WTC11 (cell line): Measurements from ENCODE around the gene RHBDD1. TPM values are rescaled to one million over a fixed set of nuclear protein-coding genes. Genes with fewer than 3 reads are reported as not detected.

Experiments used
- ATAC-seq: fragments of 200-7000 bp; cut with Tn5 transposase; 2 replicates; pipeline ENCODE4 v1.10.0; 2021; ENCODE audit warnings: mild to moderate bottlenecking, moderate library complexity
- Bru-seq: library from RNA; stranded (reverse); fragments of 400-500 nt; gene quantifications from one replicate; lab custom pipeline; 2021; lab: Mats Ljungman, UMichigan
- CTCF ChIA-PET: fragments of 300-600 bp; sonication (Branson Sonifier 250); formaldehyde crosslinking; loops from one replicate; lab custom pipeline; 2021; ENCODE audit warnings: antibody characterized with exemption; lab: Charles Lee
- POLR2A ChIA-PET: fragments of 350-600 bp; sonication (Branson Sonifier 250); formaldehyde crosslinking; loops from one replicate; lab custom pipeline; 2021; ENCODE audit warnings: antibody characterized with exemption; lab: Charles Lee
- DNase-seq: peaks from one replicate; pipeline ENCODE4 v3.0.0; 2021; ENCODE audit warnings: low spot score
- H3K27ac Mint-ChIP-seq: 2 replicates; pipeline ENCODE4 v1.8.0; 2021; ENCODE audit warnings: mixed read lengths
- H3K27me3 Mint-ChIP-seq: 2 replicates; pipeline ENCODE4 v1.8.0; 2021; ENCODE audit warnings: low read depth, mild to moderate bottlenecking, moderate library complexity, mixed read lengths
- H3K36me3 Mint-ChIP-seq: 2 replicates; pipeline ENCODE4 v1.8.0; 2021; ENCODE audit warnings: mixed read lengths
- H3K4me1 Mint-ChIP-seq: 2 replicates; pipeline ENCODE4 v1.8.0; 2022; ENCODE audit warnings: mixed read lengths
- H3K4me3 Mint-ChIP-seq: 2 replicates; pipeline ENCODE4 v1.8.0; 2021; ENCODE audit warnings: mild to moderate bottlenecking, moderate library complexity, mixed read lengths
- H3K9me3 Mint-ChIP-seq: 2 replicates; pipeline ENCODE4 v1.8.0; 2021; ENCODE audit warnings: mixed read lengths
- ARID4B ChIP-seq: sonication (generic); formaldehyde crosslinking; IDR thresholded peaks from 2 replicates; pipeline ENCODE4 v1.8.0; 2023; ENCODE audit warnings: missing genetic modification reagents, mild to moderate bottlenecking, borderline replicate concordance
- FOXJ3 ChIP-seq: sonication (generic); formaldehyde crosslinking; IDR thresholded peaks from 2 replicates; pipeline ENCODE4 v1.9.0; 2021; ENCODE audit warnings: missing genetic modification reagents, mild to moderate bottlenecking, borderline replicate concordance
- FOXP1 ChIP-seq: sonication (generic); formaldehyde crosslinking; IDR thresholded peaks from 2 replicates; pipeline ENCODE4 v1.8.0; 2022; ENCODE audit warnings: missing genetic modification reagents, mild to moderate bottlenecking, moderate library complexity, borderline replicate concordance
- JAZF1 ChIP-seq: fragments of 250-450 bp; sonication (Bioruptor Pico); IDR thresholded peaks from 2 replicates; pipeline ENCODE4 v1.9.0; 2021; ENCODE audit warnings: moderate library complexity, mild to moderate bottlenecking, inconsistent platforms
- JUN ChIP-seq: sonication (generic); formaldehyde crosslinking; IDR thresholded peaks from 2 replicates; pipeline ENCODE4 v1.8.0; 2023; ENCODE audit warnings: mild to moderate bottlenecking, missing genetic modification reagents
- OVOL2 ChIP-seq: fragments of 250-450 bp; sonication (Bioruptor Pico); IDR thresholded peaks from 2 replicates; pipeline ENCODE4 v1.9.0; 2021; ENCODE audit warnings: mild to moderate bottlenecking, borderline replicate concordance
- RORB ChIP-seq: fragments of 250-450 bp; sonication (Bioruptor Pico); IDR thresholded peaks from 2 replicates; pipeline ENCODE4 v1.9.0; 2021; ENCODE audit warnings: mild to moderate bottlenecking
- SMAD4 ChIP-seq: sonication (generic); formaldehyde crosslinking; IDR thresholded peaks from 2 replicates; pipeline ENCODE4 v1.8.0; 2022; ENCODE audit warnings: mild to moderate bottlenecking, missing genetic modification reagents
- TEAD1 ChIP-seq: sonication (generic); formaldehyde crosslinking; IDR thresholded peaks from 2 replicates; pipeline ENCODE4 v1.8.0; 2022; ENCODE audit warnings: mild to moderate bottlenecking, missing genetic modification reagents
- TEAD4 ChIP-seq: sonication (generic); formaldehyde crosslinking; IDR thresholded peaks from 2 replicates; pipeline ENCODE4 v1.8.0; 2022; ENCODE audit warnings: mild to moderate bottlenecking, missing genetic modification reagents
- ZBTB21 ChIP-seq: sonication (generic); formaldehyde crosslinking; IDR thresholded peaks from 2 replicates; pipeline ENCODE4 v1.8.1; 2023; ENCODE audit warnings: mild to moderate bottlenecking, missing genetic modification reagents, borderline replicate concordance
- ZNF121 ChIP-seq: sonication (generic); formaldehyde crosslinking; IDR thresholded peaks from 2 replicates; pipeline ENCODE4 v1.8.0; 2023; ENCODE audit warnings: missing genetic modification reagents
- ZNF263 ChIP-seq: sonication (generic); formaldehyde crosslinking; IDR thresholded peaks from 2 replicates; pipeline ENCODE4 v1.8.1; 2022; ENCODE audit warnings: low read depth, mild to moderate bottlenecking, moderate library complexity, missing genetic modification reagents
- ZNF423 ChIP-seq: fragments of 250-450 bp; sonication (Bioruptor Pico); IDR thresholded peaks from 2 replicates; pipeline ENCODE4 v2.1.2; 2022; ENCODE audit warnings: mild to moderate bottlenecking, moderate library complexity
- long read RNA-seq, 3 experiments: library from RNA in 1 of 3; library from capped mRNA in 1 of 3; library from polyadenylated mRNA in 1 of 3; unstranded in 2 of 3; stranded (forward) in 1 of 3; transcript quantifications; one replicate each; pipeline ENCODE4 v2.0.0, GENCODE V29; 2021
- total RNA-seq: library from RNA; stranded (reverse); gene quantifications from 3 replicates; pipeline ENCODE4 v1.2.3, GENCODE V29; 2021
- TF ChIP-seq, protein P1 (sequence below): fragments of 250-450 bp; sonication (Bioruptor Pico); IDR thresholded peaks from 2 replicates; pipeline ENCODE4 v1.9.0; 2021; ENCODE audit warnings: mild to moderate bottlenecking, borderline replicate concordance
- TF ChIP-seq, protein P2 (sequence below): sonication (generic); formaldehyde crosslinking; IDR thresholded peaks from 2 replicates; pipeline ENCODE4 v1.8.1; 2023; ENCODE audit warnings: mild to moderate bottlenecking, missing genetic modification reagents, moderate library complexity
- TF ChIP-seq, protein P3 (sequence below): fragments of 250-450 bp; sonication (Bioruptor Pico); IDR thresholded peaks from 2 replicates; pipeline ENCODE4 v1.9.0; 2021; ENCODE audit warnings: mild to moderate bottlenecking
- TF ChIP-seq, protein P4 (sequence below): sonication (generic); formaldehyde crosslinking; IDR thresholded peaks from 2 replicates; pipeline ENCODE4 v1.8.1; 2022; ENCODE audit warnings: low read depth, mild to moderate bottlenecking, moderate library complexity, missing genetic modification reagents, borderline replicate concordance

Gene RHBDD1, protein sequence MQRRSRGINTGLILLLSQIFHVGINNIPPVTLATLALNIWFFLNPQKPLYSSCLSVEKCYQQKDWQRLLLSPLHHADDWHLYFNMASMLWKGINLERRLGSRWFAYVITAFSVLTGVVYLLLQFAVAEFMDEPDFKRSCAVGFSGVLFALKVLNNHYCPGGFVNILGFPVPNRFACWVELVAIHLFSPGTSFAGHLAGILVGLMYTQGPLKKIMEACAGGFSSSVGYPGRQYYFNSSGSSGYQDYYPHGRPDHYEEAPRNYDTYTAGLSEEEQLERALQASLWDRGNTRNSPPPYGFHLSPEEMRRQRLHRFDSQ
- total RNA-seq (20.5 to 26.8 TPM (median 25.7 TPM) in 3 replicates), Bru-seq, nascent RNA (percentile 67 among the genes with signal in this experiment)
- long read RNA-seq, experiment 1, full-length matches to known transcripts, result 43 of 100 reads
- long read RNA-seq, experiment 1, partial matches to known transcripts, result 16 of 100 reads
- long read RNA-seq, experiment 1, other reads (novel, unspliced or antisense), result 41 of 100 reads
- long read RNA-seq, experiment 2, full-length matches to known transcripts, result 6 of 23 reads
- long read RNA-seq, experiment 2, partial matches to known transcripts, result 8 of 23 reads
- long read RNA-seq, experiment 2, other reads (novel, unspliced or antisense), result 9 of 23 reads
- long read RNA-seq, experiment 3, full-length matches to known transcripts, result 7 of 12 reads
- long read RNA-seq, experiment 3, partial matches to known transcripts, result 2 of 12 reads
- long read RNA-seq, experiment 3, other reads (novel, unspliced or antisense), result 3 of 12 reads

- DNase-seq (peak; percentile 85), ATAC-seq (peak; percentile 89)
- Mint-ChIP-seq H3K27me3 (peaks cover 11% of the 10 kb centered on the region), H3K4me1 (peaks cover 13% of the 10 kb centered on the region), H3K9me3 (no peaks in the 10 kb centered on the region), H3K27ac (peak within 1 kb of the TSS; percentile 89), H3K36me3 (peaks cover 3% of the 10 kb centered on the region), H3K4me3 (peak within 1 kb of the TSS; percentile 76)
- POLR2A ChIA-PET, result interaction anchor here (1.3 to 2.3 kb wide), 2 partner anchors 37 to 188 kb away, joined by 3 to 11 read pairs; partner anchors contain the start of gene IRS1
- CTCF ChIA-PET, result interaction anchor here (0.5 to 2.7 kb wide), 4 partner anchors 33 to 1168 kb away, joined by 3 to 9 read pairs (median 4); no protein-coding TSS in a partner anchor
- TF ChIP-seq, protein P1, sequence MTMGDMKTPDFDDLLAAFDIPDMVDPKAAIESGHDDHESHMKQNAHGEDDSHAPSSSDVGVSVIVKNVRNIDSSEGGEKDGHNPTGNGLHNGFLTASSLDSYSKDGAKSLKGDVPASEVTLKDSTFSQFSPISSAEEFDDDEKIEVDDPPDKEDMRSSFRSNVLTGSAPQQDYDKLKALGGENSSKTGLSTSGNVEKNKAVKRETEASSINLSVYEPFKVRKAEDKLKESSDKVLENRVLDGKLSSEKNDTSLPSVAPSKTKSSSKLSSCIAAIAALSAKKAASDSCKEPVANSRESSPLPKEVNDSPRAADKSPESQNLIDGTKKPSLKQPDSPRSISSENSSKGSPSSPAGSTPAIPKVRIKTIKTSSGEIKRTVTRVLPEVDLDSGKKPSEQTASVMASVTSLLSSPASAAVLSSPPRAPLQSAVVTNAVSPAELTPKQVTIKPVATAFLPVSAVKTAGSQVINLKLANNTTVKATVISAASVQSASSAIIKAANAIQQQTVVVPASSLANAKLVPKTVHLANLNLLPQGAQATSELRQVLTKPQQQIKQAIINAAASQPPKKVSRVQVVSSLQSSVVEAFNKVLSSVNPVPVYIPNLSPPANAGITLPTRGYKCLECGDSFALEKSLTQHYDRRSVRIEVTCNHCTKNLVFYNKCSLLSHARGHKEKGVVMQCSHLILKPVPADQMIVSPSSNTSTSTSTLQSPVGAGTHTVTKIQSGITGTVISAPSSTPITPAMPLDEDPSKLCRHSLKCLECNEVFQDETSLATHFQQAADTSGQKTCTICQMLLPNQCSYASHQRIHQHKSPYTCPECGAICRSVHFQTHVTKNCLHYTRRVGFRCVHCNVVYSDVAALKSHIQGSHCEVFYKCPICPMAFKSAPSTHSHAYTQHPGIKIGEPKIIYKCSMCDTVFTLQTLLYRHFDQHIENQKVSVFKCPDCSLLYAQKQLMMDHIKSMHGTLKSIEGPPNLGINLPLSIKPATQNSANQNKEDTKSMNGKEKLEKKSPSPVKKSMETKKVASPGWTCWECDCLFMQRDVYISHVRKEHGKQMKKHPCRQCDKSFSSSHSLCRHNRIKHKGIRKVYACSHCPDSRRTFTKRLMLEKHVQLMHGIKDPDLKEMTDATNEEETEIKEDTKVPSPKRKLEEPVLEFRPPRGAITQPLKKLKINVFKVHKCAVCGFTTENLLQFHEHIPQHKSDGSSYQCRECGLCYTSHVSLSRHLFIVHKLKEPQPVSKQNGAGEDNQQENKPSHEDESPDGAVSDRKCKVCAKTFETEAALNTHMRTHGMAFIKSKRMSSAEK (CRISPR knock-in tag), result peak; percentile 72; the same call in 1 of the 2 replicates
- peak; percentile 95 for TF ChIP-seq FOXJ3 (CRISPR knock-in tag)
- TF ChIP-seq JAZF1, result no peak
- peak; percentile 35; the same call in 1 of the 2 replicates for TF ChIP-seq ZNF121 (CRISPR knock-in tag)
- TF ChIP-seq ZNF263 (CRISPR knock-in tag), result peak; percentile 55; the same call in 1 of the 2 replicates
- peak; percentile 96 for TF ChIP-seq JUN (CRISPR knock-in tag)
- no peak for TF ChIP-seq ZNF423 (CRISPR knock-in tag)
- no peak for TF ChIP-seq OVOL2 (CRISPR knock-in tag)
- TF ChIP-seq, protein P2, sequence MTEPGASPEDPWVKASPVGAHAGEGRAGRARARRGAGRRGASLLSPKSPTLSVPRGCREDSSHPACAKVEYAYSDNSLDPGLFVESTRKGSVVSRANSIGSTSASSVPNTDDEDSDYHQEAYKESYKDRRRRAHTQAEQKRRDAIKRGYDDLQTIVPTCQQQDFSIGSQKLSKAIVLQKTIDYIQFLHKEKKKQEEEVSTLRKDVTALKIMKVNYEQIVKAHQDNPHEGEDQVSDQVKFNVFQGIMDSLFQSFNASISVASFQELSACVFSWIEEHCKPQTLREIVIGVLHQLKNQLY (CRISPR knock-in tag), result 0 out of 2 replicates have a peak, but pooled peaks have one; percentile 88
- TF ChIP-seq RORB (CRISPR knock-in tag), result no peak
- peak; percentile 96 for TF ChIP-seq TEAD4 (CRISPR knock-in tag)
- peak; percentile 98 for TF ChIP-seq ZBTB21 (CRISPR knock-in tag)
- peak; percentile 99 for TF ChIP-seq FOXP1
- peak; percentile 100 for TF ChIP-seq TEAD1 (CRISPR knock-in tag)
- peak; percentile 95 for TF ChIP-seq SMAD4 (CRISPR knock-in tag)
- TF ChIP-seq, protein P3, sequence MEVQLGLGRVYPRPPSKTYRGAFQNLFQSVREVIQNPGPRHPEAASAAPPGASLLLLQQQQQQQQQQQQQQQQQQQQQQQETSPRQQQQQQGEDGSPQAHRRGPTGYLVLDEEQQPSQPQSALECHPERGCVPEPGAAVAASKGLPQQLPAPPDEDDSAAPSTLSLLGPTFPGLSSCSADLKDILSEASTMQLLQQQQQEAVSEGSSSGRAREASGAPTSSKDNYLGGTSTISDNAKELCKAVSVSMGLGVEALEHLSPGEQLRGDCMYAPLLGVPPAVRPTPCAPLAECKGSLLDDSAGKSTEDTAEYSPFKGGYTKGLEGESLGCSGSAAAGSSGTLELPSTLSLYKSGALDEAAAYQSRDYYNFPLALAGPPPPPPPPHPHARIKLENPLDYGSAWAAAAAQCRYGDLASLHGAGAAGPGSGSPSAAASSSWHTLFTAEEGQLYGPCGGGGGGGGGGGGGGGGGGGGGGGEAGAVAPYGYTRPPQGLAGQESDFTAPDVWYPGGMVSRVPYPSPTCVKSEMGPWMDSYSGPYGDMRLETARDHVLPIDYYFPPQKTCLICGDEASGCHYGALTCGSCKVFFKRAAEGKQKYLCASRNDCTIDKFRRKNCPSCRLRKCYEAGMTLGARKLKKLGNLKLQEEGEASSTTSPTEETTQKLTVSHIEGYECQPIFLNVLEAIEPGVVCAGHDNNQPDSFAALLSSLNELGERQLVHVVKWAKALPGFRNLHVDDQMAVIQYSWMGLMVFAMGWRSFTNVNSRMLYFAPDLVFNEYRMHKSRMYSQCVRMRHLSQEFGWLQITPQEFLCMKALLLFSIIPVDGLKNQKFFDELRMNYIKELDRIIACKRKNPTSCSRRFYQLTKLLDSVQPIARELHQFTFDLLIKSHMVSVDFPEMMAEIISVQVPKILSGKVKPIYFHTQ (CRISPR knock-in tag), result no peak
- TF ChIP-seq ARID4B, result peak; percentile 99
- TF ChIP-seq, protein P4, sequence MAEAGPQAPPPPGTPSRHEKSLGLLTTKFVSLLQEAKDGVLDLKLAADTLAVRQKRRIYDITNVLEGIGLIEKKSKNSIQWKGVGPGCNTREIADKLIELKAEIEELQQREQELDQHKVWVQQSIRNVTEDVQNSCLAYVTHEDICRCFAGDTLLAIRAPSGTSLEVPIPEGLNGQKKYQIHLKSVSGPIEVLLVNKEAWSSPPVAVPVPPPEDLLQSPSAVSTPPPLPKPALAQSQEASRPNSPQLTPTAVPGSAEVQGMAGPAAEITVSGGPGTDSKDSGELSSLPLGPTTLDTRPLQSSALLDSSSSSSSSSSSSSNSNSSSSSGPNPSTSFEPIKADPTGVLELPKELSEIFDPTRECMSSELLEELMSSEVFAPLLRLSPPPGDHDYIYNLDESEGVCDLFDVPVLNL, result peak; percentile 86
Measured at GRCh38 chr2:226835796-226836547, at the start of gene RHBDD1. TSS of gene RHBDD1 (plus strand) at chr2:226836054. CDS start at chr2:226864694, 28,640 bp downstream.
